CD4-positive, alpha-beta T cell treated with Interleukin-17A for 4 hours (primary cell): ENCODE data around the gene SV2B.

Experiments
- DNase-seq: peaks from one replicate; pipeline ENCODE4 v3.0.0-alpha.2; 2020; ENCODE audit warnings: mixed read lengths

Gene SV2B

GRCh38 chr15:91238644-91239425, 138.8 kb downstream of the SV2B start:
- no peak for DNase-seq

GRCh38 chr15:91243826-91244225, 143.8 kb downstream of the SV2B start:
- no peak for DNase-seq

GRCh38 chr15:91244919-91245318, 144.9 kb downstream of the SV2B start:
- no peak for DNase-seq

- no peak for DNase-seq
Measured at GRCh38 chr15:91246998-91247397, 146.9 kb downstream of the SV2B start.

GRCh38 chr15:91249591-91249990, 149.5 kb downstream of the SV2B start:
- DNase-seq, result no peak

- DNase-seq, result no peak
Measured at GRCh38 chr15:91252322-91252721, 152.3 kb downstream of the SV2B start.

- DNase-seq, result no peak
Measured at GRCh38 chr15:91252756-91253155, 152.7 kb downstream of the SV2B start.

- DNase-seq, result no peak
Measured at GRCh38 chr15:91253605-91254004, 153.5 kb downstream of the SV2B start.

- DNase-seq, result no peak
Measured at GRCh38 chr15:91254766-91255165, 154.7 kb downstream of the SV2B start.

GRCh38 chr15:91255670-91256192, 155.7 kb downstream of the SV2B start:
- no peak for DNase-seq

- DNase-seq, result no peak
Measured at GRCh38 chr15:91257746-91258414, 157.8 kb downstream of the SV2B start.

GRCh38 chr15:91258415-91258759, 158.3 kb downstream of the SV2B start:
- no peak for DNase-seq

- DNase-seq, result no peak
Measured at GRCh38 chr15:91259077-91259476, 159.0 kb downstream of the SV2B start.

- no peak for DNase-seq
Measured at GRCh38 chr15:91261345-91261744, 161.3 kb downstream of the SV2B start.

GRCh38 chr15:91263632-91264531, 163.8 kb downstream of the SV2B start:
- no peak for DNase-seq

GRCh38 chr15:91264651-91265351, 164.7 kb downstream of the SV2B start:
- DNase-seq, result no peak

GRCh38 chr15:91265416-91265940, 165.4 kb downstream of the SV2B start:
- DNase-seq, result no peak

GRCh38 chr15:91268510-91268909, 168.5 kb downstream of the SV2B start:
- DNase-seq, result no peak

- no peak for DNase-seq
Measured at GRCh38 chr15:91270747-91271146, 170.7 kb downstream of the SV2B start.

- peak; percentile 69 for DNase-seq
Measured at GRCh38 chr15:91271565-91272153, 171.6 kb downstream of the SV2B start.

GRCh38 chr15:91275844-91276243, 175.8 kb downstream of the SV2B start:
- no peak for DNase-seq

GRCh38 chr15:91278951-91279350, 178.9 kb downstream of the SV2B start:
- DNase-seq, result no peak
